SK-N-SH (cell line): Measurements from ENCODE around the gene CDH24. TPM values are rescaled to one million over a fixed set of nuclear protein-coding genes. Genes with fewer than 3 reads are reported as not detected.
A peak's percentile ranks its signal among the peaks of the same experiment; 100 is the strongest.

Experiments used
- CTCF ChIA-PET: fragments of 300-600, 350-600 bp; formaldehyde crosslinking; extraction: SDS; loops from one replicate; lab custom pipeline; 2021; lab: Yijun Ruan, JAX
- POLR2A ChIA-PET: fragments of 350-600 bp; sonication (Branson Sonifier 250); formaldehyde crosslinking; extraction: SDS; loops from one replicate; lab custom pipeline; 2020; ENCODE audit warnings: antibody characterized with exemption, inconsistent platforms; lab: Yijun Ruan, JAX
- DNase-seq: peaks from one replicate; pipeline ENCODE4 v3.0.0; 2012
- H2AFZ ChIP-seq: fragments of 200-600 bp; sonication (generic); 2 replicates; pipeline ENCODE4 v1.8.1; 2016; ENCODE audit warnings: antibody characterized with exemption, mild to moderate bottlenecking, low read depth
- H3F3A ChIP-seq: fragments of 200-600 bp; sonication (generic); replicated peaks from 2 replicates; pipeline ENCODE3; 2016; ENCODE audit warnings: antibody characterized with exemption, mild to moderate bottlenecking; ENCODE audit not compliant: insufficient read depth
- H3K27ac ChIP-seq, 2 experiments: fragments of 200-500 bp in 1 of 2; fragments of 200-600 bp in 1 of 2; sonication (Bioruptor generic) in 1 of 2; sonication (generic), shearing (Covaris generic) in 1 of 2; 2 replicates each; pipeline versions ENCODE4 v1.5.1 to v1.6.1; 2014 to 2016; ENCODE audit warnings: low read depth in 2 of 2, inconsistent platforms in 1 of 2, low read length in 1 of 2, mild to moderate bottlenecking in 1 of 2, mixed read lengths in 1 of 2
- H3K27me3 ChIP-seq: fragments of 200-600 bp; sonication (generic), shearing (Covaris generic); 2 replicates; pipeline ENCODE4 v1.6.1; 2016; ENCODE audit warnings: mixed run types; ENCODE audit not compliant: insufficient read depth
- H3K36me3 ChIP-seq, 2 experiments: fragments of 200-500 bp in 1 of 2; fragments of 200-600 bp in 1 of 2; sonication (Bioruptor generic) in 1 of 2; sonication (generic) in 1 of 2; replicated peaks in 1 of 2; 2 replicates each; pipeline versions ENCODE3 to v1.5.1; 2014 to 2016; ENCODE audit warnings: low read length in 1 of 2, mild to moderate bottlenecking in 1 of 2; ENCODE audit not compliant: insufficient read depth in 2 of 2, control insufficient read depth in 1 of 2
- H3K4me1 ChIP-seq, 2 experiments: fragments of 200-500 bp in 1 of 2; fragments of 200-600 bp in 1 of 2; sonication (Bioruptor generic) in 1 of 2; sonication (generic), shearing (Covaris generic) in 1 of 2; 2 replicates each; pipeline versions ENCODE4 v1.5.1 to v1.6.1; 2014 to 2016; ENCODE audit warnings: low read depth in 1 of 2, low read length in 1 of 2, mixed run types in 1 of 2; ENCODE audit not compliant: insufficient read depth in 2 of 2, control insufficient read depth in 1 of 2
- H3K4me2 ChIP-seq: fragments of 200-600 bp; sonication (generic), shearing (Covaris generic); 2 replicates; pipeline ENCODE4 v1.6.1; 2017; ENCODE audit warnings: mixed run types
- H3K4me3 ChIP-seq, 2 experiments: fragments of 200-500 bp in 1 of 2; fragments of 200-600 bp in 1 of 2; sonication (Bioruptor generic) in 1 of 2; sonication (generic), shearing (Covaris generic) in 1 of 2; 2 replicates each; pipeline versions ENCODE4 v1.5.1 to v1.8.1; 2014 to 2016; ENCODE audit warnings: low read depth in 2 of 2, inconsistent platforms in 1 of 2, low read length in 1 of 2, mild to moderate bottlenecking in 1 of 2, mixed read lengths in 1 of 2, moderate library complexity in 1 of 2
- H3K79me2 ChIP-seq: fragments of 200-600 bp; sonication (generic); 2 replicates; pipeline ENCODE4 v1.8.1; 2017; ENCODE audit warnings: mild to moderate bottlenecking; ENCODE audit not compliant: insufficient read depth
- H3K9ac ChIP-seq: fragments of 200-600 bp; sonication (generic); 2 replicates; pipeline ENCODE4 v1.6.1; 2017; ENCODE audit warnings: mixed run types
- H3K9me2 ChIP-seq: fragments of 200-600 bp; sonication (generic); 2 replicates; pipeline ENCODE4 v1.6.1; 2017; ENCODE audit warnings: mixed run types
- H3K9me3 ChIP-seq: fragments of 200-600 bp; sonication (generic); 2 replicates; pipeline ENCODE4 v1.6.1; 2017; ENCODE audit warnings: mixed run types, mild to moderate bottlenecking, moderate library complexity
- H4K20me1 ChIP-seq: fragments of 200-600 bp; sonication (generic); 2 replicates; pipeline ENCODE4 v1.6.1; 2017; ENCODE audit warnings: mild to moderate bottlenecking, mixed run types; ENCODE audit not compliant: insufficient read depth
- CHD2 ChIP-seq: fragments of 150-350 bp; IDR thresholded peaks from 2 replicates; pipeline ENCODE4 v1.6.1; 2018; ENCODE audit warnings: low read length; ENCODE audit not compliant: partially characterized antibody
- EP300 ChIP-seq, 2 experiments: IDR thresholded peaks; 2 replicates each; pipeline versions ENCODE4 v1.4.0 to v1.6.1; 2012; ENCODE audit warnings: borderline replicate concordance in 1 of 2, low read depth in 1 of 2, low read length in 1 of 2
- FOXM1 ChIP-seq: IDR thresholded peaks from 2 replicates; pipeline ENCODE4 v1.4.0; 2012; ENCODE audit warnings: low read depth, mild to moderate bottlenecking
- GATA2 ChIP-seq: sonication (generic); formaldehyde crosslinking; IDR thresholded peaks from 2 replicates; pipeline ENCODE4 v1.5.0; 2020; ENCODE audit warnings: mild to moderate bottlenecking, missing genetic modification reagents
- MEF2A ChIP-seq: IDR thresholded peaks from 2 replicates; pipeline ENCODE4 v1.4.0; 2012; ENCODE audit warnings: low read depth, borderline replicate concordance
- MXI1 ChIP-seq: IDR thresholded peaks from 2 replicates; pipeline ENCODE4 v1.6.1; 2012; ENCODE audit warnings: mild to moderate bottlenecking, low read depth, low read length, improper control_type of control experiment
- PBX3 ChIP-seq: IDR thresholded peaks from 2 replicates; pipeline ENCODE4; 2012
- POLR2AphosphoS5 ChIP-seq: IDR thresholded peaks from 2 replicates; pipeline ENCODE4 v1.6.1; 2012; ENCODE audit warnings: low read depth, low read length
- RXRA ChIP-seq: IDR thresholded peaks from 2 replicates; pipeline ENCODE4 v1.4.0; 2012; ENCODE audit warnings: low read depth, mild to moderate bottlenecking, borderline replicate concordance
- TCF12 ChIP-seq: IDR thresholded peaks from 2 replicates; pipeline ENCODE4 v1.4.0; 2012
- WGBS: methylation state at CpG from one replicate; pipeline ENCODE4 v1.1.6; 2017; ENCODE audit warnings: low lambda C conversion rate; 5-methylcytosine and 5-hydroxymethylcytosine counted together
- polyA plus RNA-seq, 3 experiments: library from polyadenylated mRNA; depleted of rRNA; stranded (reverse); fragments of >200 nt; gene quantifications; 2 replicates each; pipeline ENCODE4 v1.2.3, GENCODE V29; 2012

The CDH24 gene
- polyA plus RNA-seq, 1 of the 3 experiments (the other 2 are of a cell fraction), result 30.8 TPM

DNA sequence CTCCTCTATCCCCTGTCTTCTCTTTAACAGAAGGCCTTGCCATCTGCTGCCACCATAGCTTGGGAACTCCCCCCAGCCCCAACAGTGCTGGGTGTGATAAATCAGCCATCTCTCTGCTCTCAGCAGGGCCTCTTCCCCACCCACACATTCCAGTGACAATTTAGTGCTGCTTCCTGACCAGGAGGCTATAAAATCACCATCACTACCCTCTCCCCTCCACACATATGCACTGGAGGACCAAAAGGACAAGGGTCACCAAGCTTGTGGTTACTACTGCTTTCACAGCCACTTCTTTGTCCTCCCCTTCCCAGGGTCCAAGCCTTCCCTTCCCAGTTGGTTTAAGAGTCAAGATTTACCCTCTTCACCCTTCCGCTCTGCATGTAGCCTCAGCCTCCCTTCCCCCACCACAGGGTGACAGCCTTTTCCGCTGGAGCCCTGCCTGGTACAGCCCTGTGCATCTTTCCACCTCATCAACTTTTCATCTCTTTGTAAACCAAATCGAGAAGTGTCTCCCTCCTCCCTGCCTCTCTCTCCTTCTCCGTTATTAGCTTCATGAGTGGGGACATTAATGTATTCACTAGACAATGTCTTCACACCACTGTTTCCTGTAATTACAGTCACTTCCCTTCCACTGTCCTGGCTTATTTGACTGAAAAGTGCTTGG lies 32.0 kb downstream of the CDH24 start:
- no peaks in the 10 kb centered on the region for H3K9me2 ChIP-seq

DNA sequence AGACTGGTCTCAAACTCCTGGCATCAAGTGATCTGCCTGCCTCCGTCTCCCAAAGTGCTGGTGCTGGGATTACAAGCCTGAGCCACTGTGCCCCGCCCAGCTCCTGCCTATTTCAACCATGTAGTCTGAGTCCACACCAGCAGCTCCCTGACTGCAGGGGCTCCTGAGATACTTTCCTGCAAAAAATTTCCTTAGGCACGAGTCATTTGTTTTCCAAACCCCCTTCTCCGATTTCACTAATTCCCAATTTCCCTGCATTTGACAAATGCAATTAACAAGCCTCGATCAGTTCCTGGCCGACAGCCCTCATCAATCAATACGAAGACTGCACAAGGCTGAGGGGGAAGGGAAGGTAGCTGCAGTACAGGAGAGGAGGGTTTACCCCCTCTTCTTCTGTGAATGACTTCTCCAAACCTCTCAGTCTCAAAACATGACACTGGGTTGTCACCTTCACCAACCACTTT lies 32.7 kb downstream of the CDH24 start:
- no peak overlapping the region for H3K4me3 ChIP-seq
- peaks cover 15% of the 10 kb centered on the region for H3F3A ChIP-seq
- peaks cover 4 to 12% of the 10 kb centered on the region in 2 experiments; a peak in 2 of 4 replicates for H3K4me1 ChIP-seq
- H3K9ac ChIP-seq, result no peak overlapping the region
- WGBS, result 92% methylated on average over 7 of the region's 7 CpGs
- no peak for TF ChIP-seq RXRA
- H3K9me2 ChIP-seq, result no peaks in the 10 kb centered on the region
- H2AFZ ChIP-seq, result no peak overlapping the region
- no peaks in the 10 kb centered on the region for H3K27me3 ChIP-seq
- H3K9me3 ChIP-seq, result no peaks in the 10 kb centered on the region
- peaks cover 22 to 31% of the 10 kb centered on the region in 2 experiments for H3K36me3 ChIP-seq
- H3K79me2 ChIP-seq, result peaks cover 20% of the 10 kb centered on the region
- ChIA-PET POLR2A (interaction anchor here (1.1 to 1.9 kb wide), 3 partner anchors 9 to 20 kb away, joined by 3 to 5 read pairs (median 5); no protein-coding TSS in a partner anchor), CTCF (interaction anchor here (0.8 to 4.7 kb wide), 12 partner anchors 8 to 53 kb away, joined by 3 to 27 read pairs (median 4); partner anchors contain the start of genes AJUBA and CDH24)
- no peak overlapping the region for H3K27ac ChIP-seq
- DNase-seq, result no peak
- no peaks in the 10 kb centered on the region for H4K20me1 ChIP-seq
- no peak overlapping the region for H3K4me2 ChIP-seq

More for the DNA sequence above, 32.0 kb downstream of the CDH24 start:
- Histone ChIP-seq H3F3A (peaks cover 15% of the 10 kb centered on the region), H2AFZ (no peak overlapping the region), H3K27ac (no peak overlapping the region), H3K9ac (no peak overlapping the region), H3K4me3 (no peak overlapping the region), H3K27me3 (no peaks in the 10 kb centered on the region), H3K4me1 (peaks cover 4 to 12% of the 10 kb centered on the region in 2 experiments; a peak in 2 of 4 replicates), H3K9me3 (no peaks in the 10 kb centered on the region), H3K4me2 (no peak overlapping the region), H4K20me1 (no peaks in the 10 kb centered on the region), H3K79me2 (peaks cover 24% of the 10 kb centered on the region), H3K36me3 (peaks cover 22 to 31% of the 10 kb centered on the region in 2 experiments)
- 94% methylated on average over 4 of the region's 4 CpGs for WGBS
- ChIA-PET POLR2A (interaction anchor here (1.2 kb wide), 1 partner anchor 19 kb away, joined by 5 read pairs; no protein-coding TSS in a partner anchor), CTCF (interaction anchor here (0.8 to 4.7 kb wide), 8 partner anchors 9 to 52 kb away, joined by 3 to 27 read pairs (median 4); partner anchors contain the start of gene CDH24)
- no peak for DNase-seq
- TF ChIP-seq POLR2AphosphoS5 (0 out of 2 replicates have a peak, but pooled peaks have one; percentile 15), CHD2 (no peak)

DNA sequence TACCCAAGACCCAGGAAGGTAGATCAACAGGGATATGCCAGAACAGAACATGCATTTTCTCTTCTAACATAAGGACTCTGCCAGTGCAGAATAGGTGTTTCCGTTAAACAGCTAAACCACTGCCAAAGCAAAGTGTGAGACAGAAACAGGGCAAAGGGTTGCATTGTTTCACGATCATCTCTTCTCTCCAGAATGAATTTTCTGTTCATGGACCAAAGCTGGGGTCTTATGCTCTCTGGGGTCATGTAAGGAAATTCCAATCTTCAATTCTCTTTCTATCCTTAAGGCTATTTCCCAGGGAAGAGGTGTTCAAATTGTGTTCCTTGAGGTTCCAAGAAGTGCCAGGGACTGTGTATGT lies 33.5 kb downstream of the CDH24 start:
- 97% methylated on average over 2 of the region's 2 CpGs for WGBS
- Histone ChIP-seq H3K27me3 (no peaks in the 10 kb centered on the region), H3K27ac (no peak overlapping the region; a peak in 1 of 4 replicates)
- TF ChIP-seq FOXM1 (no peak), CHD2 (no peak), GATA2 (CRISPR knock-in tag) (no peak), MEF2A (no peak), MXI1 (no peak), EP300 (IDR thresholded peaks at IDR 0.05; ENCODE audit: borderline replicate concordance in 1 of 2, low read depth in 1 of 2, low read length in 1 of 2) (no peak), PBX3 (no peak), TCF12 (no peak)
- TF ChIP-seq, all 33 proteins: peak for 0
- H3K9me3 ChIP-seq, result no peaks in the 10 kb centered on the region
- H3K9ac ChIP-seq, result no peak overlapping the region
- POLR2A ChIA-PET, result interaction anchor here (0.7 to 1.9 kb wide), 4 partner anchors 10 to 1921 kb away, joined by 3 to 5 read pairs (median 5); no protein-coding TSS in a partner anchor
- peaks cover 14% of the 10 kb centered on the region for H3F3A ChIP-seq
- H3K4me2 ChIP-seq, result no peak overlapping the region
- no peak overlapping the region for H2AFZ ChIP-seq
- peaks cover 11% of the 10 kb centered on the region; the same call in 1 of the 2 replicates for H3K79me2 ChIP-seq
- no peak overlapping the region for H3K4me3 ChIP-seq
- CTCF ChIA-PET, result interaction anchor here (0.6 to 4.7 kb wide), 12 partner anchors 11 to 107 kb away, joined by 3 to 27 read pairs (median 4); partner anchors contain the start of genes AJUBA and CDH24
- no peaks in the 10 kb centered on the region for H3K9me2 ChIP-seq
- H3K36me3 ChIP-seq, result peaks cover 18 to 23% of the 10 kb centered on the region in 2 experiments
- no peaks in the 10 kb centered on the region for H4K20me1 ChIP-seq
- no peak for DNase-seq
- peaks cover 4 to 6% of the 10 kb centered on the region in 2 experiments; a peak in 2 of 4 replicates for H3K4me1 ChIP-seq
